Mucosa of stomach (tissue), 1 donor: ENCODE measurements around the gene ACRBP.
A peak's percentile ranks its signal among the peaks of the same experiment; 100 is the strongest.

Experiments
- H3K27me3 ChIP-seq: one replicate; pipeline ENCODE4 v1.7.0; 2013; ENCODE audit warnings: mild to moderate bottlenecking, low read length; ENCODE audit not compliant: control insufficient read depth, insufficient read depth
- H3K36me3 ChIP-seq: one replicate; pipeline ENCODE4 v1.7.0; 2013; ENCODE audit warnings: low read length; ENCODE audit not compliant: control insufficient read depth, insufficient read depth
- H3K4me1 ChIP-seq: one replicate; pipeline ENCODE4 v1.7.0; 2013; ENCODE audit warnings: mild to moderate bottlenecking, low read length; ENCODE audit not compliant: control insufficient read depth, insufficient read depth
- H3K4me3 ChIP-seq: one replicate; pipeline ENCODE4 v1.7.0; 2013; ENCODE audit warnings: low read length
- H3K9ac ChIP-seq: one replicate; pipeline ENCODE4 v1.7.0; 2013; ENCODE audit warnings: mild to moderate bottlenecking, low read length, moderate library complexity
- H3K9me3 ChIP-seq: one replicate; pipeline ENCODE4 v1.7.0; 2013; ENCODE audit warnings: mild to moderate bottlenecking, low read length, moderate library complexity; ENCODE audit not compliant: control insufficient read depth
- donor health status: Pancreatic carcinoma.

ACRBP gene

GRCh38 chr12:6672143-6672542, 24.9 kb upstream of the ACRBP start:
- no peaks in the 10 kb centered on the region for H3K9me3 ChIP-seq
- H3K9ac ChIP-seq: no peak overlapping the region
- H3K36me3 ChIP-seq: peaks cover 38% of the 10 kb centered on the region
- no peaks in the 10 kb centered on the region for H3K4me1 ChIP-seq
- no peaks in the 10 kb centered on the region for H3K27me3 ChIP-seq
- no peak overlapping the region for H3K4me3 ChIP-seq

GRCh38 chr12:6667559-6668210, 20.5 kb upstream of the ACRBP start:
- Histone ChIP-seq H3K9me3 (no peaks in the 10 kb centered on the region), H3K4me1 (no peaks in the 10 kb centered on the region), H3K9ac (no peak overlapping the region), H3K4me3 (no peak overlapping the region), H3K27me3 (no peaks in the 10 kb centered on the region), H3K36me3 (peaks cover 25% of the 10 kb centered on the region)

GRCh38 chr12:6666211-6666610, 19.0 kb upstream of the ACRBP start:
- Histone ChIP-seq H3K36me3 (peaks cover 13% of the 10 kb centered on the region), H3K4me3 (no peak overlapping the region), H3K9me3 (no peaks in the 10 kb centered on the region), H3K4me1 (peaks cover 6% of the 10 kb centered on the region), H3K9ac (no peak overlapping the region), H3K27me3 (no peaks in the 10 kb centered on the region)

GRCh38 chr12:6664902-6665301, 17.7 kb upstream of the ACRBP start:
- no peaks in the 10 kb centered on the region for H3K27me3 ChIP-seq
- no peak overlapping the region for H3K4me3 ChIP-seq
- peaks cover 6% of the 10 kb centered on the region for H3K36me3 ChIP-seq
- no peak overlapping the region for H3K9ac ChIP-seq
- H3K4me1 ChIP-seq: peaks cover 6% of the 10 kb centered on the region
- H3K9me3 ChIP-seq: no peaks in the 10 kb centered on the region

GRCh38 chr12:6662906-6663742, 15.9 kb upstream of the ACRBP start, which contains the start of gene ING4:
TSS of gene ING4 (minus strand) at chr12:6663119. CDS start at chr12:6663101, 18 bp downstream.
- Histone ChIP-seq H3K4me3 (peak within 1 kb of the TSS; percentile 93), H3K9me3 (no peaks in the 10 kb centered on the region), H3K36me3 (peaks cover 6% of the 10 kb centered on the region), H3K4me1 (peaks cover 6% of the 10 kb centered on the region), H3K9ac (peak within 1 kb of the TSS; percentile 67), H3K27me3 (no peaks in the 10 kb centered on the region)

- Histone ChIP-seq H3K4me1 (peaks cover 6% of the 10 kb centered on the region), H3K36me3 (peaks cover 6% of the 10 kb centered on the region), H3K9me3 (no peaks in the 10 kb centered on the region), H3K27me3 (no peaks in the 10 kb centered on the region), H3K9ac (peak overlapping the region; percentile 67), H3K4me3 (peak overlapping the region; percentile 93)
These were observed 15.3 kb upstream of the ACRBP start for GRCh38 chr12:6662602-6662905.

- no peaks in the 10 kb centered on the region for H3K27me3 ChIP-seq
- no peaks in the 10 kb centered on the region for H3K9me3 ChIP-seq
- H3K4me1 ChIP-seq: no peaks in the 10 kb centered on the region
- H3K9ac ChIP-seq: no peak overlapping the region
- peaks cover 7% of the 10 kb centered on the region for H3K36me3 ChIP-seq
- no peak overlapping the region for H3K4me3 ChIP-seq
These were observed 6.8 kb upstream of the ACRBP start for GRCh38 chr12:6653987-6654386.

GRCh38 chr12:6653342-6653741, 6.1 kb upstream of the ACRBP start:
- Histone ChIP-seq H3K4me1 (no peaks in the 10 kb centered on the region), H3K9me3 (no peaks in the 10 kb centered on the region), H3K9ac (no peak overlapping the region), H3K36me3 (peaks cover 7% of the 10 kb centered on the region), H3K4me3 (no peak overlapping the region), H3K27me3 (no peaks in the 10 kb centered on the region)

GRCh38 chr12:6652391-6652790, 5.2 kb upstream of the ACRBP start:
- no peaks in the 10 kb centered on the region for H3K9me3 ChIP-seq
- peaks cover 7% of the 10 kb centered on the region for H3K36me3 ChIP-seq
- H3K4me1 ChIP-seq: peaks cover under 1% of the 10 kb centered on the region

GRCh38 chr12:6650832-6651231, 3.6 kb upstream of the ACRBP start:
- Histone ChIP-seq H3K4me3 (no peak overlapping the region), H3K36me3 (peaks cover 7% of the 10 kb centered on the region), H3K27me3 (no peaks in the 10 kb centered on the region)

More at GRCh38 chr12:6652391-6652790, 5.2 kb upstream of the ACRBP start:
- Histone ChIP-seq H3K4me3 (no peak overlapping the region), H3K9ac (no peak overlapping the region), H3K27me3 (no peaks in the 10 kb centered on the region)

GRCh38 chr12:6646276-6647082, 753 bp downstream of the ACRBP start:
- H3K9ac ChIP-seq: peak overlapping the region; percentile 45

More at GRCh38 chr12:6650832-6651231, 3.6 kb upstream of the ACRBP start:
- Histone ChIP-seq H3K9me3 (no peaks in the 10 kb centered on the region), H3K4me1 (peaks cover 10% of the 10 kb centered on the region), H3K9ac (no peak overlapping the region)

GRCh38 chr12:6644903-6645302, 2.3 kb downstream of the ACRBP start:
- no peak overlapping the region for H3K9ac ChIP-seq

More at GRCh38 chr12:6646276-6647082, 753 bp downstream of the ACRBP start:
- Histone ChIP-seq H3K4me1 (peaks cover 10% of the 10 kb centered on the region), H3K36me3 (no peaks in the 10 kb centered on the region), H3K27me3 (no peaks in the 10 kb centered on the region), H3K9me3 (no peaks in the 10 kb centered on the region), H3K4me3 (no peak overlapping the region)

More at GRCh38 chr12:6644903-6645302, 2.3 kb downstream of the ACRBP start:
- Histone ChIP-seq H3K4me1 (peaks cover 10% of the 10 kb centered on the region), H3K36me3 (no peaks in the 10 kb centered on the region), H3K4me3 (no peak overlapping the region), H3K9me3 (no peaks in the 10 kb centered on the region), H3K27me3 (no peaks in the 10 kb centered on the region)
